D721Med (cell line): ENCODE measurements around the gene CHST11.

Source experiments
- DNase-seq: peaks from one replicate; pipeline ENCODE4 v3.0.0; 2011; ENCODE audit warnings: low spot score; ENCODE audit not compliant: insufficient read length
- FAIRE-seq: peaks from 2 replicates; lab custom pipeline; 2011; peaks lifted over from hg19 to GRCh38; lab: Jason Lieb, UNC
- TF ChIP-seq, protein P1 (sequence below): IDR thresholded peaks from 2 replicates; pipeline ENCODE4 v1.5.1; 2012; ENCODE audit warnings: mild to moderate bottlenecking, control low read depth; ENCODE audit not compliant: insufficient read depth; ENCODE audit errors: missing control alignments

Gene CHST11

DNA sequence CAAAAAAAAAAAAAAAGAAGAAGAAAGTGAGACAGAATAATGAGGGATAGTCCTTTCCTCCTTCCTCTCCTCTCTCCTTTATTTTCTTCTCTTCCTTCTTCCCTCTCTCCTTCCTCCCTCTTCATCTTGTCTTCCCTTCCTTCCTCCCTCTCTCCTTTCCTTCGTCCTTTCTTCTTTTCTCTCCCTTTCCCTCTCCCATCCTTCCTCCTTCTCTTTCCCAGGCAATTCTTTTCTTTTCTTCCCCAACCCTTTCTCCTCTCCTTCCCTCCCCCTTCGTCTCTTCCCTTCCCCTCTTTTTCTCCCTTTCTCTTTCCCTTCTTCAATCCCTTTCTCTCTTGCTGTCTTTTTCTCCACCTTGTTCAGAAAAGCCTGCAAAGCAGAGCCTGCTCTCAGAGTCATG lies 3.6 kb upstream of the CHST11 start:
- DNase-seq: no peak
- FAIRE-seq: no peak
- TF ChIP-seq, protein P1, sequence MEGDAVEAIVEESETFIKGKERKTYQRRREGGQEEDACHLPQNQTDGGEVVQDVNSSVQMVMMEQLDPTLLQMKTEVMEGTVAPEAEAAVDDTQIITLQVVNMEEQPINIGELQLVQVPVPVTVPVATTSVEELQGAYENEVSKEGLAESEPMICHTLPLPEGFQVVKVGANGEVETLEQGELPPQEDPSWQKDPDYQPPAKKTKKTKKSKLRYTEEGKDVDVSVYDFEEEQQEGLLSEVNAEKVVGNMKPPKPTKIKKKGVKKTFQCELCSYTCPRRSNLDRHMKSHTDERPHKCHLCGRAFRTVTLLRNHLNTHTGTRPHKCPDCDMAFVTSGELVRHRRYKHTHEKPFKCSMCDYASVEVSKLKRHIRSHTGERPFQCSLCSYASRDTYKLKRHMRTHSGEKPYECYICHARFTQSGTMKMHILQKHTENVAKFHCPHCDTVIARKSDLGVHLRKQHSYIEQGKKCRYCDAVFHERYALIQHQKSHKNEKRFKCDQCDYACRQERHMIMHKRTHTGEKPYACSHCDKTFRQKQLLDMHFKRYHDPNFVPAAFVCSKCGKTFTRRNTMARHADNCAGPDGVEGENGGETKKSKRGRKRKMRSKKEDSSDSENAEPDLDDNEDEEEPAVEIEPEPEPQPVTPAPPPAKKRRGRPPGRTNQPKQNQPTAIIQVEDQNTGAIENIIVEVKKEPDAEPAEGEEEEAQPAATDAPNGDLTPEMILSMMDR: no peak

DNA sequence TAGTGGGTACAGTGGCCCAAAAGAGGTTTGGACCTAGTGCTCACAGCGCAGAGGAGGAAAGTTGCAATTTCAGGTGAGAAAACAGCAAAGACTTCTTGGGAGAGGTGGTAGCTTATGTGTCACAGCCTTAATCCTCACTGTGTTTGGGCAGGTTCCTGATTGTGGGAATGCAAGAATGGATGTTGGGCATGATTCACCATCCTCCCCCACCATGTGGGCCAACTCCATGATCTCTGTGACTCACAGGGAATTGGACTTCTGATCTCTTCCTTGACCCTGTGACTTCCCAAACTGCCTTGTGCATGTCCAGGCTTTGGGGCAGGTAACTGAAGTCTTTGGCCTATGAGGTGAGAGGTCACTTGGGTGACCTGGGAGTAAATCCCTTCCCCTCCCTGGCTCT lies 1.8 kb upstream of the CHST11 start:
- FAIRE-seq: no peak
- TF ChIP-seq, protein P1: no peak
- no peak for DNase-seq

DNA sequence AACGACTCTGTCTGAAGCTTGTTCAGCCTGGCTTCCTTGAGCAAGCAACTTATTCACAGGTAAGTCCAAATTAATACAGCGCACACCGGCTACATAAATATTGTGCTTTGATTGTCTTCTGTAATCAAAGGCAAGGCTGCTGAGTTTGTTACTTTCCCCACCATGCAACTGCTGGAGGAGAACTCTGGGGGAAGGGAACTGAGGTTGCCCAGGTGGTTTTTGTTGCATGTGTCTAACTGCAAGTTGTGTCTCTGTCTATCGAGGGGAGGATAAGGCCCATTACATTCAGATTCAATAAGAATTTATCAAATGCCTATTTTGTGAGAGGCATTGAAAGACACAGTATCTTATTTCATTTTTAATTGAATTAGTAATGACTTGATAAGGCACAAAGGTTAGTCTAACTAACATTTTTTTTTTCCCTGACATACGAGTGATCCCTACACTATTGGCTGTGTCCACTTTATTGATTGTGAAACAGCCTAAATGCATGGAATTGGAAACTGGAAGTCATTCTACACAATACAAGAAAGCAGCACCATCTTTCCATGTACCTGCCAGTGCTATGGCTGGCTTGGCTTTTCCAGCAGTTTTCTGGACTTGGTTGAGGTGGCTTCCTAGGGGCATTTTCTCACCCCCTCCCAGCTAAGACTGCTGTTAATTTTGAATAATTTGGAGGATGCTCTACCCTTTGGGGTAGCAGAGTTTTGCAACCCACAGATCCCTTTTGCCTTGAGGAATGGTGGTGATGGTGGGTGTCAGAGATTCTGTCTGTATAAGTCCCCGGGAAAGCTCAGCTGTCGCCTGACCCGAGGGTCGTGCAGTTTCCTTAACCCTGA lies 951 bp upstream of the CHST11 start:
- FAIRE-seq: no peak
- DNase-seq: no peak

DNA sequence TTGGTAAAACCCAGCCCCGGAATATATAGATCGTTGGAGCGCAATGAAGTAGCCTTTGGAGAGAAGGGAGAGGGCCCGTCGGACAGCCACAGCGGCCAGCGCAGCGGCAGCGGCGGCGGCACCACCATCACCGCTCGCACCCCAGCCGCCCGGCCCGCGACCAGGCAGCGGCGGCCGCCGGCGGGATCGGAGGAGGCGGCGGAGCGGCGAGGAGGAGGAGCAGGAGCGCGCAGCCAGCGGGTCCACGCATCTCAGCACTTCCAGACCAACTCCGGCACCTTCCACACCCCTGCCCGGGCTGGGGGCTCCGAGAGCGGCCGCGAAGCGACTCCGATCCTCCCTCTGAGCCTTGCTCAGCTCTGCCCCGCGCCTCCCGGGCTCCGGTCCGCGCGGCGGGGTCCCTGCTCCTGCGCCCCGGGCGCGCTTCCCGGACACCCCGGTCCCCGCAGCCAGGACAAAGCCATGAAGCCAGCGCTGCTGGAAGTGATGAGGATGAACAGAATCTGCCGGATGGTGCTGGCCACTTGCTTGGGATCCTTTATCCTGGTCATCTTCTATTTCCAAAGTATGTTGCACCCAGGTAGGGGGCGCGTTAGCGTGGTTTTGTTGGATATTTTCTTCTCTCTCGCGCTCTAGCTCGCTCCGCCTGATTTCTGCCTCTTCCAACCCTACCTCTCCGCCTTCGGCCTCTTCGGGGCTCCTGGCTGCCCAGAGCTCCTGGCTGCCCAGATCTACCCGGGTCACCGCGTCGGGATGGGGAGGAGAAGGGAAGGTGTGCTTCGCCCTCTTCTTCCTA lies 400 bp downstream of the CHST11 start:
- DNase-seq: no peak
- no peak for FAIRE-seq
- TF ChIP-seq, protein P1: peak; percentile 53

More for the DNA sequence above, 951 bp upstream of the CHST11 start:
- TF ChIP-seq, protein P1: no peak

DNA sequence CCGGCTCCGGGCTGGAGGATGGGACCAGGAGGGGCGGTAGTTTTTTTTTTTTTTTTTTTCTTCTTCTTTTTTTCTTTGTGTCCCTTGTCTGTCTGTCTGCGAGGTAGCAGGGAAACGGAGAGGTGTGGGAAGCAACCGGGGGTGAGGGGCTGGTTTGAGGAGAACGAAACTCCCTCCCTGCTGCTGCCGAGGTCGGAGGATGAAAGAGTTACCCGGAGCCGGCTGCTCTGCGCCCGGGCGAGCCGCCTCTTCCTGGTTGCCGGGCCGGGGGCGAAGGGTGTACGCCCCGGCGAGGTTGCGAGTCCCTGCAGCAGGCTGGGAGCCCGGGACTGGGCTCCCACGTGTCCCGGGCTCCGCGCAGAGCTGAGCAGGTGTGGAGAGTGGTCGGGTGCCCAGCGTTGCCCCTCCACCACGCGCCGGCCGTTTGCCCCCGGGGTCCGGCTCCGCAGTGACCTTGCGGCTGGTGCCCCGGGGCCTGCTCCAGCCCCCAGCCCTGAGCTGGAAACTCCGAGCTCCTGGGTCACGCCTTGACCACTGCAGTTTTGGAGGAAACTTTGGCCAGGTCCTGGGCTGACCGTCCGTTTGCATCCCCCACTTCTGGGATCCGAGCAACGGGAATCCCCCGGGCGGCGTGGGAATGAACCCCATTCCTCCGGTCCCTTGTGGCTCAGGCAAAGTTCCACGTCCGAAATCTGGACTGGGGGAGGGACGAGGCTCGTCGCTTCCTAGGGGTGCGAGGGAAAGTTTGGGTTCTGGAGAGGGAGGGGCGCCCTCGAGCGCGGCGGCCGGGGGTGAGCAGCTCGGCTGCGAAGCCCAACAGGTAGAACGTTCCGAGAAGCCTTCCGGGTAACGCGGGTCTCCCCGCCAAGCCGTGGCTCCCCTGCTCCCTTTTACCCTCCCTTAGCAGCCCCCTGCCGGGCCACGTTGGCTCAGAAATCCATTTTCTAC lies 1.3 kb downstream of the CHST11 start:
- TF ChIP-seq, protein P1: no peak
- FAIRE-seq (no peak), DNase-seq (no peak)

DNA sequence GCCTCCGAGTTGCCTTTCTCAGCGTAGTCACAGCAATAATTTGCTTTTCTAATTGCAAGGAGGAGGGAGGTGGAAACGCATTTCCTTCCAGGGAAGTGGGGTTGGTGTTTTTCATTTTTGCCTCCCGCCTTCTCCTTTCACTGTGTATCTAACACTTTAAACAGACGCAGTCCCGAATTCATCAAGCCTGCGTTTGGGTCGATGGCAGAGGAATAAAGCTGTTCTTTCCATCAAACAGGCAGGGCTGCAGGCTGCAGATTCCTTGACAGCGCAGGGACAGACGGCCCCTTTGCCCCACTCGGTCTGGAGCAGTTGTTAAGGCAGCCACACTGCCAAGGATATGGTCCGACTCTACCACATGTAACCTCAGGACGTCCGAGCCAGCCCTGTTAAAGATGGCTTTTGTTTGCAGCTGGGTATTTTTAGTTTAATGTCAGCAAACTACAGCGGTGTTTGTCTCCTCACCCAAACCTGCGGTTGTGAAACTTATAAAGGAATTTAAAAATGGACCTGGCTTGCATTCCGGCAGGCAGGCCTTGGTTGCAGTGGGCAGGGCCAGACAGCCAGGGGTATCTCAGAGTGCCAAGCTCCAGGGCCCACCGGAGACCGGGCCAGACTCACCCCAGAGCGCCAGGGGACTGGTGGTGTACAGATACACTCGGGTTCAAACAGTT lies 2.1 kb downstream of the CHST11 start:
- no peak for DNase-seq
- no peak for FAIRE-seq
- TF ChIP-seq, protein P1: no peak
